SU-DHL-6 (cell line): ENCODE data around the gene GAS2L2.

Experiments
- H2AFZ ChIP-seq: fragments of 200-600 bp; sonication (generic); 2 replicates; pipeline ENCODE4 v1.6.1; 2014; ENCODE audit warnings: low read depth, mild to moderate bottlenecking, moderate library complexity, mixed read lengths, antibody characterized with exemption, low read length; ENCODE audit not compliant: severe bottlenecking
- H3F3A ChIP-seq: fragments of 200-600 bp; shearing (Covaris generic); 2 replicates; pipeline ENCODE4 v1.6.0; 2016; ENCODE audit warnings: antibody characterized with exemption, mild to moderate bottlenecking; ENCODE audit not compliant: insufficient read depth
- H3K27ac ChIP-seq: fragments of 200-600 bp; sonication (generic); 2 replicates; pipeline ENCODE4 v1.5.1; 2016; ENCODE audit warnings: low read depth, mild to moderate bottlenecking, low read length, moderate library complexity, mixed read lengths
- H3K27me3 ChIP-seq: fragments of 200-600 bp; sonication (generic), shearing (Covaris generic); 2 replicates; pipeline ENCODE4 v1.6.0; 2014; ENCODE audit warnings: mild to moderate bottlenecking, low read length
- H3K36me3 ChIP-seq: fragments of 200-600 bp; sonication (generic); 2 replicates; pipeline ENCODE4 v1.6.1; 2014; ENCODE audit warnings: mild to moderate bottlenecking, low read length, mixed read lengths
- H3K4me2 ChIP-seq: fragments of 300-600, 200-600 bp; shearing (Covaris generic), sonication (generic); 2 replicates; pipeline ENCODE4 v1.6.0; 2014; ENCODE audit warnings: low read length, low read depth, mild to moderate bottlenecking; ENCODE audit not compliant: poor library complexity, severe bottlenecking
- H3K4me3 ChIP-seq: fragments of 200-600 bp; sonication (generic); 2 replicates; pipeline ENCODE4 v1.5.1; 2014; ENCODE audit warnings: antibody characterized with exemption, low read length, mild to moderate bottlenecking, mixed read lengths; ENCODE audit not compliant: insufficient read depth, poor library complexity, severe bottlenecking
- H3K79me2 ChIP-seq: fragments of 200-600 bp; sonication (generic); 2 replicates; pipeline ENCODE4 v1.6.1; 2014; ENCODE audit warnings: mild to moderate bottlenecking, low read length, moderate library complexity; ENCODE audit not compliant: insufficient read depth
- H3K9ac ChIP-seq: fragments of 200-600 bp; sonication (generic); 2 replicates; pipeline ENCODE4 v1.7.0; 2014; ENCODE audit warnings: mild to moderate bottlenecking, low read length
- H3K9me2 ChIP-seq: fragments of 200-600 bp; sonication (generic); replicated peaks from 2 replicates; pipeline ENCODE4 v1.6.1; 2014; ENCODE audit warnings: low read length; ENCODE audit not compliant: insufficient read depth
- H3K9me3 ChIP-seq: fragments of 200-600 bp; sonication (generic); 2 replicates; pipeline ENCODE4 v1.6.1; 2014; ENCODE audit warnings: low read length, mixed read lengths; ENCODE audit not compliant: insufficient read depth
- H4K20me1 ChIP-seq: fragments of 200-600 bp; sonication (generic); 2 replicates; pipeline ENCODE4 v1.6.1; 2014; ENCODE audit warnings: low read depth, mild to moderate bottlenecking, antibody characterized with exemption, low read length, moderate library complexity, mixed read lengths
- CTCF ChIP-seq: fragments of 200-600 bp; sonication (generic); IDR thresholded peaks from one replicate; pipeline ENCODE4 v1.5.1; 2017; ENCODE audit warnings: antibody characterized with exemption, mild to moderate bottlenecking, low read length, moderate library complexity; ENCODE audit not compliant: insufficient read depth, poor library complexity, severe bottlenecking
- EZH2phosphoT487 ChIP-seq: fragments of 200-600 bp; sonication (generic), shearing (Covaris generic); conservative IDR thresholded peaks from 2 replicates; pipeline ENCODE4 v1.6.1; 2018; ENCODE audit warnings: mild to moderate bottlenecking, antibody characterized with exemption, low read length, moderate library complexity, mixed read lengths

The GAS2L2 gene

GRCh38 chr17:35773679-35774425 lies 20.8 kb upstream of the GAS2L2 start:
- Histone ChIP-seq H3K9ac (no peak overlapping the region), H3K9me2 (no peaks in the 10 kb centered on the region)

GRCh38 chr17:35773129-35773528 lies 20.1 kb upstream of the GAS2L2 start:
- H3F3A ChIP-seq: no peaks in the 10 kb centered on the region
- H2AFZ ChIP-seq: no peak overlapping the region
- TF ChIP-seq EZH2phosphoT487 (no peak), CTCF (no peak)
- no peaks in the 10 kb centered on the region for H3K9me2 ChIP-seq
- H3K27me3 ChIP-seq: no peaks in the 10 kb centered on the region
- H3K9me3 ChIP-seq: no peaks in the 10 kb centered on the region
- no peak overlapping the region for H3K4me2 ChIP-seq
- no peak overlapping the region for H3K4me3 ChIP-seq
- no peaks in the 10 kb centered on the region for H3K79me2 ChIP-seq
- H4K20me1 ChIP-seq: no peaks in the 10 kb centered on the region
- no peak overlapping the region for H3K9ac ChIP-seq
- H3K36me3 ChIP-seq: no peaks in the 10 kb centered on the region
- no peak overlapping the region for H3K27ac ChIP-seq

More at GRCh38 chr17:35773679-35774425, 20.8 kb upstream of the GAS2L2 start:
- Histone ChIP-seq H3K4me2 (no peak overlapping the region), H3K79me2 (no peaks in the 10 kb centered on the region), H3K36me3 (no peaks in the 10 kb centered on the region), H2AFZ (no peak overlapping the region), H3K27ac (no peak overlapping the region), H3K27me3 (no peaks in the 10 kb centered on the region), H3K4me3 (no peak overlapping the region), H3F3A (no peaks in the 10 kb centered on the region), H3K9me3 (no peaks in the 10 kb centered on the region), H4K20me1 (no peaks in the 10 kb centered on the region)
- TF ChIP-seq EZH2phosphoT487 (no peak), CTCF (no peak)

- H3F3A ChIP-seq: no peaks in the 10 kb centered on the region
- H3K9ac ChIP-seq: no peak overlapping the region
- H2AFZ ChIP-seq: no peak overlapping the region
- no peaks in the 10 kb centered on the region for H3K36me3 ChIP-seq
- H3K27ac ChIP-seq: no peak overlapping the region
- no peaks in the 10 kb centered on the region for H3K9me2 ChIP-seq
- H3K27me3 ChIP-seq: no peaks in the 10 kb centered on the region
- H3K4me3 ChIP-seq: no peak overlapping the region
- H3K9me3 ChIP-seq: no peaks in the 10 kb centered on the region
- TF ChIP-seq CTCF: no peak
- no peak for TF ChIP-seq EZH2phosphoT487
- no peaks in the 10 kb centered on the region for H3K79me2 ChIP-seq
- no peaks in the 10 kb centered on the region for H4K20me1 ChIP-seq
- H3K4me2 ChIP-seq: no peak overlapping the region
These were observed 17.0 kb upstream of the GAS2L2 start for GRCh38 chr17:35769895-35770486.
